HepG2 (cell line): ENCODE measurements around the gene BRD2.

ENCODE experiments used
- BCLAF1 ChIP-seq: fragments of 450-650 bp; IDR thresholded peaks from 2 replicates; pipeline ENCODE4 v1.6.1; 2017; ENCODE audit warnings: mild to moderate bottlenecking
- CREB1 ChIP-seq, 2 experiments: fragments of 450-650 bp in 1 of 2; IDR thresholded peaks; 2 replicates each; pipeline ENCODE4 v1.6.1; 2016 to 2017; ENCODE audit warnings: control low read depth in 1 of 2, mild to moderate bottlenecking in 1 of 2, missing compliant biosample characterization in 1 of 2, missing genetic modification characterization in 1 of 2
- CTCF ChIP-seq: sonication (generic); formaldehyde crosslinking; IDR thresholded peaks from 2 replicates; pipeline ENCODE4 v1.5.0; 2020; ENCODE audit warnings: mild to moderate bottlenecking, missing genetic modification reagents, moderate library complexity
- DZIP1 ChIP-seq: sonication (generic); formaldehyde crosslinking; IDR thresholded peaks from 2 replicates; pipeline ENCODE4 v1.5.0; 2020; ENCODE audit warnings: mild to moderate bottlenecking, missing genetic modification reagents
- KDM5A ChIP-seq: fragments of 200-600 bp; sonication (generic); IDR thresholded peaks from 2 replicates; pipeline ENCODE4 v1.7.0; 2018; ENCODE audit warnings: antibody characterized with exemption, mild to moderate bottlenecking, low read length, borderline replicate concordance
- MTF1 ChIP-seq: sonication (generic); formaldehyde crosslinking; IDR thresholded peaks from 2 replicates; pipeline ENCODE4 v1.5.0; 2020; ENCODE audit warnings: missing genetic modification reagents
- NR0B2 ChIP-seq: sonication (generic); formaldehyde crosslinking; IDR thresholded peaks from 2 replicates; pipeline ENCODE4 v1.4.0; 2020; ENCODE audit warnings: mild to moderate bottlenecking, missing genetic modification reagents
- RBM39 ChIP-seq: fragments of 200-400 bp; formaldehyde crosslinking; IDR thresholded peaks from one replicate; pipeline ENCODE4 v1.6.1; 2018; ENCODE audit warnings: antibody characterized with exemption, mild to moderate bottlenecking, low read depth, low read length; ENCODE audit not compliant: poor library complexity, severe bottlenecking
- ZFP1 ChIP-seq: IDR thresholded peaks from 2 replicates; pipeline ENCODE4 v1.6.1; 2016
- ZNF234 ChIP-seq: sonication (generic); formaldehyde crosslinking; conservative IDR thresholded peaks from 2 replicates; pipeline ENCODE4 v1.5.1; 2020; ENCODE audit warnings: mild to moderate bottlenecking, missing genetic modification reagents
- ZNF563 ChIP-seq: sonication (generic); formaldehyde crosslinking; IDR thresholded peaks from 2 replicates; pipeline ENCODE4 v1.8.0; 2022; ENCODE audit warnings: mild to moderate bottlenecking, moderate library complexity, missing genetic modification reagents
- ZNF597 ChIP-seq: sonication (generic); formaldehyde crosslinking; IDR thresholded peaks from 2 replicates; pipeline ENCODE4 v1.5.0; 2020; ENCODE audit warnings: missing genetic modification reagents

GRCh38 chr6:33014841-33015634 is 46.6 kb downstream of the BRD2 start:
- TF ChIP-seq DZIP1 (CRISPR knock-in tag) (no peak), NR0B2 (CRISPR knock-in tag) (no peak), MTF1 (no peak), ZFP1 (CRISPR knock-in tag) (no peak), CREB1 (IDR thresholded peaks at IDR 0.05) (no peak), CREB1 (CRISPR knock-in tag; IDR thresholded peaks at IDR 0.05) (no peak), KDM5A (no peak), BCLAF1 (no peak), CTCF (CRISPR knock-in tag) (peak; percentile 80), ZNF234 (CRISPR knock-in tag) (no peak), RBM39 (no peak), ZNF563 (CRISPR knock-in tag) (no peak), ZNF597 (CRISPR knock-in tag) (no peak)
